Loucy (cell line): ENCODE results near the gene OR5K1.

Experiments used
- EZH2phosphoT487 ChIP-seq: fragments of 200-600 bp; IDR thresholded peaks from 2 replicates; pipeline ENCODE4 v1.6.1; 2018; ENCODE audit warnings: antibody characterized with exemption, mild to moderate bottlenecking, moderate library complexity, borderline replicate concordance
- TF ChIP-seq, protein P1 (sequence below): fragments of 200-600 bp; sonication (generic); conservative IDR thresholded peaks from 2 replicates; pipeline ENCODE4 v1.5.1; 2014; ENCODE audit warnings: mild to moderate bottlenecking, antibody characterized with exemption, low read length

DNA sequence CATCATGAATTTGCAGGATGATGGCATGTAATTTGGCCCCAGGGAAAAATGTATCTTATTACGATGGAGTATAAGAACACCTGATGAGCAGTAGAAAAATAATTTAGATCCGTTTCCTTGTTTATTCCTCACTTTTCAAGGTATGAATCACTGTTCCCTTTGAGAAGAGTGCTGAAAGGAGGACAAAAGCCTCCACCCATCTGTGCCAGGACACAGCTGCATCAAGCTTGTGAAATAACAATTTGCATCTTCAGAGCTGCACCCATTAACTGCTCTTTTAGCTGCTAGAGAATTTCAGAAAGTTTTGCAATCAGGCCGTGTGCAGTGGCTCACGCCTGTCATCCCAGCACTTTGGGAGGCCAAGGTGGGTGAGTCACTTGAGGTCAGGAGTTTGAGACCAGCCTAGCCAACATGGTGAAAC, 50.1 kb downstream of the OR5K1 start:
- TF ChIP-seq, protein P1, sequence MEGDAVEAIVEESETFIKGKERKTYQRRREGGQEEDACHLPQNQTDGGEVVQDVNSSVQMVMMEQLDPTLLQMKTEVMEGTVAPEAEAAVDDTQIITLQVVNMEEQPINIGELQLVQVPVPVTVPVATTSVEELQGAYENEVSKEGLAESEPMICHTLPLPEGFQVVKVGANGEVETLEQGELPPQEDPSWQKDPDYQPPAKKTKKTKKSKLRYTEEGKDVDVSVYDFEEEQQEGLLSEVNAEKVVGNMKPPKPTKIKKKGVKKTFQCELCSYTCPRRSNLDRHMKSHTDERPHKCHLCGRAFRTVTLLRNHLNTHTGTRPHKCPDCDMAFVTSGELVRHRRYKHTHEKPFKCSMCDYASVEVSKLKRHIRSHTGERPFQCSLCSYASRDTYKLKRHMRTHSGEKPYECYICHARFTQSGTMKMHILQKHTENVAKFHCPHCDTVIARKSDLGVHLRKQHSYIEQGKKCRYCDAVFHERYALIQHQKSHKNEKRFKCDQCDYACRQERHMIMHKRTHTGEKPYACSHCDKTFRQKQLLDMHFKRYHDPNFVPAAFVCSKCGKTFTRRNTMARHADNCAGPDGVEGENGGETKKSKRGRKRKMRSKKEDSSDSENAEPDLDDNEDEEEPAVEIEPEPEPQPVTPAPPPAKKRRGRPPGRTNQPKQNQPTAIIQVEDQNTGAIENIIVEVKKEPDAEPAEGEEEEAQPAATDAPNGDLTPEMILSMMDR = no peak
- no peak for TF ChIP-seq EZH2phosphoT487
